Smooth muscle cell of the umbilical artery (primary cell): ENCODE data around the gene DNAJB6. TPM values are rescaled to one million over a fixed set of nuclear protein-coding genes. Genes with fewer than 3 reads are reported as not detected.

Source experiments
- total RNA-seq: library from RNA; depleted of rRNA; stranded (reverse); fragments of >200 nt; gene quantifications from 2 replicates; pipeline ENCODE4 v1.2.3, GENCODE V29; 2014

Gene DNAJB6
- 95.3 and 135 TPM in 2 replicates for total RNA-seq

GRCh38 chr7:157336383-157337315 lies at the start of gene DNAJB6:
Gene DNAJB6, plus strand, starts transcription at chr7:157337004. Its CDS starts 21,569 bp downstream, at chr7:157358573.

Other genes with a start within 250 kb of the DNAJB6 start
- gene UBE3C, start 198.1 kb upstream of the DNAJB6 start, total RNA-seq, result 86.1 and 125 TPM in 2 replicates